COLO668 (cell line): ENCODE data around the gene RALGAPB.
"Not testable (repeated sequence)": the region's sequence is repeated elsewhere in the genome, so short reads cannot be mapped to it uniquely, and the experiment has no call there.

ENCODE experiments used
- DNase-seq: peaks from one replicate; lab custom pipeline; 2025; ENCODE audit not compliant: unreplicated experiment; lab: John Stamatoyannopoulos, UW

Gene RALGAPB

DNA sequence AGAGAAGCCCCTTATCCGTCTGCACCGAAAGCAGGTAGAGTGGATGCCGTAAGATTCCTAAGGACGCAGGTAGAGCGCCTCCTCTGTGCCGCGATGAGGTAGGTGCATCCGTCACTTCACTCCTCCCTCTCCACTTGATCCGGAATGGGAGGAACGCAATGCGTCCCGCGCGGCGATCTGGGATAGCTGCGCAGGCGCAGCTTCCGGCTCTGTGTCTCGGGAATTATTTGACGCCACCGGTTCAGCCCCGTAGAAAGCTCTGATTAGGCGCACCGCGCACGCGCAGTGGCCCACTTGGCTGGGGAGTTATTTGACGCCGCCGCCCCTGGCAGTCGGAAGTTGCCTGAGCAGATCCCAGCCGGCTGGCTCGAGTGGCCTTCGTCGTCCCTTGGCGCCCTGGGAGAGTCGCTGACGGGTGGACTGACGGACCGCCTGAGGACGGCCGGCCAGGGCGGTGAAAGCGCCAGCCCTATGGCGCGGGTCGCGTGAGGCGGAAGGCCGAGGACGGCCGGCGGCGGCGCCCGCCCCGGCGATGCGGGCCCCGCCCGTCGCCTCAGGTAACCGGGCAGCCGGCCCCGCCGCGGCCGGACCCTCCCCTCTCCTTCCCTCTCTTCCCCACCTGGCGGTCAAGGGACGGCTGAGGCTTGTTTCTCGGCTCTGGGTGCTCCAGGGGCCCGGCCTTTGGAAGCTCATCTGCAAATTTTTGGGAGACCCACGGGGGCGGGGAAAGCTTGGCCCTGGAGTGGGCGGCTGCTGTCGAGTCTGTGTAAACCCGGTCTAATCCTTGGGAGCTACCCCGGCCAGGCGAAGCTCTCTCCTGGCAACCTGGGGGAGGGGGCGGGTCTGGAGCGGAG lies at the start of gene RALGAPB:
TSS of gene RALGAPB (plus strand) at position 331 of the 854 bp plus-strand sequence. CDS start 15,590 bp downstream, outside the sequence.
- peak; percentile 100 for DNase-seq

DNA sequence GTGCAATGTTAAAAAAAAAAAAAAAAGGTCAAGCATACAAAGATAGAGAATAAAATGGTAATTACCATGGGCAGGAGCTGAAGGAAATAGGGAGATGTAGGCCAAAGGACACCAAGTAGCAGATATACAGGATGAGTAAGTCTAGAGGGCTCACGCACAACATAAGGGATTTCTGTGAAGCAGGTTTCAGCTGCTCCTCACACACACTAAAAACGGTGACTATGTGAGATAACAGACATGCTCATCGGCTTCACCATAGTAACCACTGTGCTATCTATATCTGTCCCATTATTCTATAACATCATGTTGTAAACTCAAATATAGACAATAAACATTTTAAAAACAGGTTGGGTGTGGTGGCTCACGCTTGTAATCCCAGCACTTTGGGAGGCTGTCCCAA lies 49.1 kb upstream of the RALGAPB start:
- no peak for DNase-seq

DNA sequence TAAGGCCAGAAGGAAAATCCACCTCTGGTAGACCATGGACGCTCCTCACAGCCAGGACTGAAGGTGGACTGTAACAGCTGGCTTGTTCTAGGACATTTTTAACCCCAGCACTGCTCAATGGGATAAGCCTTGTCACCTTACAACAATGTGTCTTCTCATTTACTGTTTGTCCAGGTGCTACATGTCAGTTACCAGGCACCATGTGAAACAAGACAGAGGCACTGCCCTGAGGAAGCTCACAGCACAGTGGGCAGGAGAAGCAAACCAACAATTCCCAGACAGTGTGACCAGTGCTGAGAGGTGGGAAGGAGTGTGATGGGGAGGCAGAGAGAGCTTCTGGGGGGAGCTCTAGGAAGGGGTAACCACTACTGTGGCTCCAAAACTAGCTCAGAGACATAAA lies 48.2 kb upstream of the RALGAPB start:
- DNase-seq = no peak

DNA sequence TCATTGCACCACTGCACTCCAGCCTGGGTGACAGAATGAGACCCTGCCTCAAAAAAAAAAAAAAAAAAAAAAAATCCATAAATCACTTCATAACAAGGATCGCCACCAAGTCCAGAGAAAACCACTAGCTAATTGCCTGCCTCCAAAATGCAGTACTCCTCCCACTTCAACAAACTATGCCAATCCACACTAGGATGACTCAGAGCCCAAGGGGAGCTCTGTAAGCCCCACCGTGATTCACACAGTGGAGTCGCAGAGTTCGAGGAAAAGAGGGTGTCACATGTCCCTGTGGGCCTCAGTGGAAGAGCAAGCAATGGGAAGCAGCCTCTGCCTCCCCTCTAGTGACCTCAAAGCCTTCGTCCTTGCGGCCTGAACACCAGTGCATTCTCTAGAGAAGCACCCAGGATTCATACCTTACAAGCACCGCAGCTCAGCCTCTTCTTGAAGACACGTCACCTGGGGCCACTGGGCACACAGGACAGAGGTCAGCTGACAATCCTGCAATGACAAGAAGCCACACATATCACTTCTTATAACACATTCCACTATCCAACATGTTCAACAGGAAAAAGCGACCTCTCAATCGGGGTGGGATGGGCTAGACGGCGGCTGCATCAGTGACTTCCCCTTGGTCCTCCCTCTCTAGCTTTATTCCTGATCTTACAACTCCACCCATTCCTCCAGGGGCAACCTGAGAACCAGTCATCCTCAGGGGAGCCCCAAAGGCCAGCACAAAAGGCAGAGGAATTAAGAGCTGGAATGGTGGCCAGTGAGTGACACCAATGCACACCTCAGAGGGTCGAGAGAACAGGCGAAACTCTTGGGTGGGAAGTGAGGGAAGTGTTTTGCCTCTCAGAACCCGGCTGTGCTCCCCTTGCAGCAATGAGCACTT lies 46.4 kb upstream of the RALGAPB start:
- DNase-seq = no peak

DNA sequence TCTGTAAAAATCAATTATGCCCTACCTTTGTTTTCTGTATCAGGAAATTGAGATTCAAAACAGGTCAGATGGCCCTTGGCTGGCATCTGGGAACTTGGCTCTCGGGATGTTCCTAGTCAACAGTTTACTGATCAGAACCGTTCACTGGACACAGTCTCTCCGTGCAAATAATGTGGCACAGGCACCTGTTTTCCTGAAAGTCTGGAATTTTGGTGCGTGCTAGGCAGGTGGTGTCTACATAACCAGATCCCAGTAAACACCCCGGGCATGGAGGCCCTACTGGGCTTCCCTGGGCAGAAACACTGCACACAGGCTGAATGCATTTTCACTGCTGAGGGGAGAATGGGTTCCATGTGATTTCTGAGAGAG lies 45.0 kb upstream of the RALGAPB start:
- DNase-seq = no peak

DNA sequence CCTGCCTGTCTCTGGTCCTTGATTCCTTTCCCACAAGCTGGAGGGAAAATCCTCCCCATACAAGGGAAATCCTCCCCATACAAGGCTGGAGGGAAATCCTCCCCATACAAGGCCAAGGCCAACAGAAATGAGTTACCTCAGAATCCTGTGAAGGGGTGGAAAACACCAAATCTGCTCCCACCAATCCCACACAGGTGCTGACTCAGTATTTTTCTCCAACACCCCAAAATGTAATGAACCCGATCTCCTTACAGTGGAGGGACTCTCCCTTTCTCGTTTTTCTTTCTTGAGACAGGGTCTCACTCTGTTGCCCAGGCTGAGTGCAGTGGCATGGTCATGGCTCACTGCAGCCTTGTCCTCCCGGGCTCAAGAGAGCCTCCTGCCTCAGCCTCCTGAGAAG lies 43.8 kb upstream of the RALGAPB start:
- no peak for DNase-seq

DNA sequence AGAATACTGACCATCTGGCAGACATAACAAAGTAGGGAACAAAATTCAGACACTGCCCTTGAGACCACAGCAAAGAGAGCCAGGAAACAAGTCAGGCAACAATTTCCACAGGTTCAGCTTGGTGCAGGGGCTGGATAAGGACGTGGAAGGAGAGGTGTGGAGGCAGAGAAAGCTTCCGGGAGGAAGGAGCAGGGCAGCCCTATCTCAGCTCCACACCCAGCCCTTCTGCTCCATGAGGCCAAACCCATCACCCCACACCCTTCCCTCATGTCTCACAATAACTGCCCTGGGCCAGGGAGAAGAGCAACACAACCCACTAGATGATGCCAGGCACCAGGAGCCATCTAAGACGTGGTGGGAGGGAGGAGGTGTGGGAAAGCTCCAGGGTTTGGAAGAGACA lies 43.3 kb upstream of the RALGAPB start:
- no peak for DNase-seq

DNA sequence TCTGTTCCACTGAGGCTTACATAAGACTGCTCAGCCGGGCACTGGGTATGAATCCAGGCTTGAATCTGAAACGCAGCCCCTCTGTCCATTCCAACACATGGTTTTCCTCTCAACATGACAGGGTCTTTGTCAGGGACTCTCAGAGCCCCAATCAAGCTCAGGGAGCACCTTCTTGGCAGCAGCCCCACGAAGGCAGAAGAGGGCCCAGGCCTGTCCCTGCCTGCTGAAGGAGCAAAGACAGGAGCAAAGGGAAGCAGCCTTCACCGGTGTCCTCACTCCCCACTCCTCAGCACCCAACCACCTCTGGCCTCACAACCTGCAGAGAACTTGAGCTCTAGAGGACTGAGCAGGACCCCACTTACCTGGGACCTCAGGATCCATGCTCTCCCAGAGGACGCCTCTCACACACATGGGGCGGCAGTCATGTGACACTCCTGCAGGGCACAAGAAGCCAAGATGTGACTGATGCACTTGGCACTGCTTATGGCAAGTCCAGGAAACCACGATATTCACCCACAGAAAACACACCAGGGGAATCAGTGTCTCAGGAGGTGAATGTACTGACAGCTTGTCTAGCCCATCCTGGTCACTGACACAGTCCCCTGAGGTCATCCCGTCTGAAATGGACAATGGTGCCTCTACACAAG lies 41.8 kb upstream of the RALGAPB start:
- no peak for DNase-seq

DNA sequence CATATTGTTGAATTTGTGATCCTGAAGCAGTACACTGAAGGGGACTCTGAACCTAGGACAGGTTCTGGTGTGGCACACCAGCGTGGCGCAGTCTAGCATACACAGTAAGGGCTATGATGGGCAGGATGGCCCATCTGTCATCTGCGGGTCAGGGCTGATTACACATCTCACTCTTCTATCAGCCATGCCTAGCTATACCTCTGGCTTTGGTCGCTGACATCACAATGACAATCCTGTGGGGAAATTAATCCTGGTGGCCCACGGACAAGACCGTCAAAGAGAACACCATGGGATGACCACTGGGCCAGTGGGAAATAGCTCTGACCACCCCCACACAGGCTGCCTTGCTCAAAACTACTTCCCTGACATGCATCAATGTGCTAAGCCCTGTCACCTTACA lies 40.4 kb upstream of the RALGAPB start:
- DNase-seq = no peak

DNA sequence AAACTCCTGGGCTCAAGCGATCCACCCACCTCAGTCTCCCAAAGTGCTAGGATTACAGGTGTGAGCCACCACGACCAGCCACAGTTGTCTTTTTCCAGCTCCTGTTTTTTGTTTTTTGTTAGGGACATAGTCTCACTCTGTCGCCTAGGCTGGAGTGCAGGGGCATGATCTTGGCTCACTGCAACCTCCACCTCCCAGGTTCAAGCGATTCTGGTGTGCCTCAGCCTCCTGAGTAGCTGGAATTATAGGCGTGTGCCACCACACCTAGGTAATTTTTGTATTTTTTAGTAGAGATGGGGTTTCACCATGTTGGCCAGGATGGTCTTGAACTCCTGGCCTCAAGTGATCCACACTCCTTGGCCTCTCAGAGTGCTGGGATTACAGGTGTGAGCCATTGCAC lies 39.8 kb upstream of the RALGAPB start:
- DNase-seq = not testable (repeated sequence)

DNA sequence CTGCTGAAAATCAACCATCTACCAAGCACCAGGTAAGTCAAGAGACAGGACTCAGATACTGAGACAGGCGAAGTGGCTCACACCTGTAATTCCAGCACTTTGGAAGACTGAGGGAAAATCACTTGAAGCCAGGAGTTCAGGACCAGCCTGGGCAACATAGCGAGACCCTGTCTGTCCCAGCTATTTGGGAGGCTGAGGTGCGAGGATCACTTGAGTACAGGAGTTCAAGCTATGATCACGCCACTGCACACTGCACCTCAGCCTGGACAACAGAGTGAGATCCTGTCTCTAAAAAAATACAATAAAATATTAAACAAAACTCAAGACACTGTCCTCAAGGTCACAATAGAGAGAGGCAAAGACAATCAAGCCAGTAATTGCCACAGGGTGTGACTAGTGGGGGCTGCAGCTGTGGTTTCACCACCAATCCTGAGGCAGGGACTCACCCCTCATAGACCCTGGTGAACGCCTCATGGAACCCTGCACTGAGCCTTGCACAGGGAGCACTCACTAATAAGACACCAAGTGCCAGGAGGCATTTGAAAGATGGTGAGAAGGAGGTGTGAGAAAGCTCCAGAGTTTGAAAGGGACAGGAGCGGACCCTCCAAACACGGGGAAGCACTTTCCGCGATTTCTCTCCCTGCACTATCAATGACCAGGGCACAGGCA lies 39.2 kb upstream of the RALGAPB start:
- no peak for DNase-seq

DNA sequence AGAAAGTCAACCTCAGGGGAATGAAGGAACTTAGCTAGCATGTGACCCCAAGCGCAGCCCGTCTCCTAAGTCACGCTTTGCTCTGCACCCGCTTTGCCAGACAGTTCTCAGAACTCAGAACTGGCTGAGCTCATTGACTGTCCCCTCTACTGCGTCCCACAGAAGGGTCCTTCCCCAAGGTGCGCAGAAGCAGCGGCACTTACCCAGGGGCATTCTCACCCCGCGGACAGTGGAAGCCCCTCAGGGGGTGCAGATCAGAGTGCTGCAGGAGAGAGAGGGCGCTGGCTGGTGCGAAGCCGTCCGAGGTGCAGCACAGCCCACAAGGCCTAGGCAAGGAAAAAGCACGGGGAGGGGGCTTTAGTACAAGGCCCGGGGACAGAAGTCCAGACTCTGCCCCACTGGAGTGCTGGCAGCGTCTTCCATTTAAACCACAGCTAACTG lies 38.3 kb upstream of the RALGAPB start:
- peak; percentile 49 for DNase-seq

DNA sequence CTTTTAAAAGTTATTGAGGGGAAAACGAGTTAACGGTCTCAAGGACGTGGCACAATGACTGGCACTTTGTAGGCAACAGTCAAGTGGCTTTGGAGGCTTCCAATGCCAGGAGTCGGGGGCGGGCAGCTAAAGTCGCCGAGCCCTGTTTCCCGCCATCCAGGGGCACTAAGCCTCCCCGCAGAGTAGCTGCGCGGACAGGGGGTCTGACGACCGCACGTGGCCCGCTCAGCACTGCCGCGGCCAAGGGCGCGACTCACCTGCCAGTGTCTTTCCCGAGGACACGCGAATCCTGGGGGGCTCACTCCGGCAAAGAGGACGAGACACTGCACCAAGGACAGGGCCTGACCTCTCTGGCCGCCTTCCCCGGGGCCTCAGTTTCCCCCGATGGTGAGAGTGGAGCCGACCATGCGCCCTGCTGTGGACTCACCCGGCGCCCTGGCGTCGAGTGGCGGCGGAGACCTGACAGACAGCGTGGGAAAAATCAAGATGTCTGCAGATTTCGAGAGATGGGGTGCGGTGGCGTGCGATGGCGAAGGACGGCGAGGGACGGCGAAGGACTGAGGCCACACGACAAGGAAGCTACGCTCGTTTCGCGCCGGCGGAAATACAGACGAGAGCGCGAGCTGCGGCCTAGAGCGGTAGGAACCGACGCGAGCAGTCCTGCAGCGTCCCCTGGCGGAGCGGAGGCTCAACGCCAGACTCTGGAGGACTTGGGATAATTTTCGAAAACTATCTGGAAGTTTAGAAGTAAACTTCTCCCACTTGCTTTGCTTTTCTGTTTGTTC lies 37.7 kb upstream of the RALGAPB start, which contains the start of gene SNHG17:
TSS of gene SNHG17 (minus strand) at position 559 of the 785 bp plus-strand sequence.
- DNase-seq = peak; percentile 97

DNA sequence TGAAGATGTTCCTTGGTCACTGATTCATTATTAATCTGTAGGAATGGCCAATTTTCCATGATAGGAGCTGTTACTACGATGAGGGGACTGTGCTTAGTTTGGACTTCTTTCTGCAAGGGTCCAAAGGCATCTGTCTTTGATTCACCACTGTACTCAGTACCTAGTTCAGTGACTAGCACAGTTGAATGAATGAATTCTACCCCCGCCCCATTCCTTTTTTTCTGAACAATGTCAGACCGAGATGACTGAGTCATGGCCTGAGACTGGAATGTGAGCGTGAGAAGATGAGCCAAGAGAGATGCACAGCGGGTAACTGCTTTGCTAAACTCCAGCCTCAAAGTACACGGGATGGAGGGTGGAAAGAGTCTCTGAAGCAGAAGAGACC lies 37.1 kb upstream of the RALGAPB start:
- no peak for DNase-seq

DNA sequence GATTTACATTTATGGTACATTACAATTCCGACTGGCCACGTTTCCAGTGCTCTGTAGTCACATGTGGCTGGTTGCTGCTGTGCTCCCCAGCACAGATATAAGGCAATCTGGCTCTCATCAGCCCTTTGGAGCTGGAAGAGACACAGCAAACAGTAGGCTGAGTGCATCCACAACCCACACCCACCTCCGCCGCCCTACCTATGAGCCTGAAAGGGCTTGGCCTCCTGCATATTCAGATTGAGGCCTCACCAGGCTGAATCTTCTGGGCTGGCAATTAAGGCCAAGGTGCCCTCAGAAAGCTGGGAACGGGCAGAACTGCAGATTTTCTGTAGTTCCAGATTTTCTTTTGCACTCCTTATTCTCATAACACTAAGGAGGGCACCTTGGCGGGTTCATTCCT lies 34.8 kb upstream of the RALGAPB start:
- no peak for DNase-seq

DNA sequence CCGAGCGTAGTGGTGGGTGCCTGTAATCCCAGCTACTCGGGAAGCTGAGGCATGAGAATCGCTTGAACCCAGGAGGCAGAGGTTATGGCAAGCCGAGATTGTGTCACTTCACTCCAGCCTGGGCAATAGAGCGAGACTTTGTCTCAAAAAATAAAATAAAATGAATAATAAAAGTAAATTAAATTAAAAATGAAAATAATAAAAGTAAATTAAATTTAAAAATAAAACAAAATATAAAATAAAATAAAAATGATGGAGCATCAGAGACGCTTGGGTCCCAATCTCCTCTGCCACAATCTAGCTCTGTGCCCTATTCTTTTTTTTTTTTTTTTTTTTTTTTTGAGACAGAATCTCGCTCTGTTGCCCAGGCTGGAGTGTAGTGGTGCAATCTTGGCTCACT lies 31.5 kb upstream of the RALGAPB start:
- DNase-seq = not testable (repeated sequence)

DNA sequence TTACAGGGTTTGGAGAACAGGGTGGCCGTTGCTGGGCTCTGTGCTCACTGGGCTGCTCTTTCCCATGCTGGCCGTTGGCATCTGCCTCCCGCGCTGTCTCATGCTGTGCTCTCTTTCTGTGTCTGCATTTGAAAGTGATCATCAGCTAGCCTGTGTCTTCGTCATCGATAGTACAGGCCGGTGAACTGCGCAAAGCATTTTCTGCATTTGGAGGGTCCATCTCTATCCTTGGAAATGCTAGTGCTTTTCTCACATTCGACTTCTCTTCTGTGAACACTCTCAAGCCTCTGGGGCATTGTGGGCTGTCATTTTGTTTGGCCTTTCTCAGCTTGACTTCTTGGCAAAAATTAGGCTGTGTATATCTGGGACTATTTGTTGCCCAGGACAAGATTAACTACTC lies 30.7 kb upstream of the RALGAPB start:
- DNase-seq = no peak

DNA sequence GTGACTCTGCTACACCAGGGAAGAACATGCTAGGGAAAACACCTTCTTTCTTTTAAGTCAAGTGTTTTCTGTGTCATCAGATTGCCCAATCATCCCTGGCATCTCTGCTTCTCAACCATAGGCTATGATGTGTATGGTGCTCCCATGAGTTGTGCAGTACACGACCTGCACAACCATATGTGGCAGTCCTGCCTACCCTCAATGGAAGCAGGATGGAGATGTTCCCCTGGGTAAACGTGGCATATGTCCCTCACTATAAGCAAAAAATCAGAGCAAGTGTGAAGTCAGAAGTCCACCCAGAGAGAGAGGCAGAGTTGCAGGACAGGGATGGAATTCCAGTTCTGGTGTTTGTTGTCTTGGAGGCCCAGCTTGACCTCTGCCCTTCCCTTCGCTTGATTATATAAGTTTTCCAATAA lies 27.3 kb upstream of the RALGAPB start:
- no peak for DNase-seq

DNA sequence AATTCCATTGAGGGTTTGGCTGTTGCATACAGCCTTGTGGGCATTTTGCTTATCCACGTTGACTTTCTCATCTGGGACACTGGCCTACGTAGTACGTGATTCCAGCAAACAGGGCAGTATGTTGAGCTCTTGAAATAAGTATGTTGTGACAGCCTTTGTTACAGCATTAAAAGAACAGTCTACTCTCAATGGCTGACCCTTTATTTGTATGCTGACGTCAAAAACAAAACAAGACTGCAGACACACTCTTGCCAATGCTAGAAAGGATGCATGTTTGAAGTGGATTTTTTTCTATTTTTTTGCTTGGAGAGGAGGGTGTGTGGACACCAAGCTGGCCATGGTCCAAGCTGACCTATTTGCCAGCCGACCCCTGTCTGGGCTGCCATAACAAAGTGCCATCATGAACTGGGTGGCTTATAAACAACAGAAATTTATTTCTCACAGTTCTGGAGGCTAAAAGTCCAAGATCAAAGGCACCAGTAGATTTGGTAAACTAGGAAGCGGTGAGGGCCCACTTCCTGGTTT lies 26.7 kb upstream of the RALGAPB start:
- no peak for DNase-seq
